HG03103 (cell line): Measurements from ENCODE around the gene LMNA.
A peak's percentile ranks its signal among the peaks of the same experiment; 100 is the strongest.
"Not testable (repeated sequence)": the region's sequence is repeated elsewhere in the genome, so short reads cannot be mapped to it uniquely, and the experiment has no call there.

Experiments
- ATAC-seq: cut with Tn5 transposase; IDR thresholded peaks from one replicate; pipeline ENCODE4 v1.9.1; 2021; ENCODE audit warnings: low read depth; ENCODE audit not compliant: unreplicated experiment

Gene LMNA

GRCh38 chr1:156114101-156114918 is at the start of gene LMNA:
Gene LMNA, plus strand, starts transcription at chr1:156114711. Its CDS starts 208 bp downstream, at chr1:156114919.
- no peak for ATAC-seq

DNA sequence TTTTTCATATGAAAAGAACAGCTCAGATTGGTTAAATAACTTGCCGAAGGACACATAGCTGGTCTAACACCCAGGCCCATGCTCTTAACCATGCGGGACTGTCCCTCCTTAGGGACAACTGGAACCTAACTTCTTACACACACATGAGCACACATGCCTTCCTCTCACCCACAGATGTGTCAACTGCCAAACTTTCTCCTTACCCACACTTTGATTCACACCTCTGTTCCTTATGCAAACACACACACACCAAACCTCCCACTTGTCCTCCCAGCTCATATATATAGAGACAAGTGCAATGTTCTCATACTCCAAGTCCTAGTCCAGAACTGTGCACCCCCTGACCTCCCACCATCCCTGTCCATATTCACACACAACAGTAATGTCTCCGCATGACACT is 49.3 kb upstream of the LMNA start:
- ATAC-seq: no peak

GRCh38 chr1:156065871-156066270 is 48.6 kb upstream of the LMNA start:
- no peak for ATAC-seq

- ATAC-seq: no peak
Observed at GRCh38 chr1:156067262-156067661, 47.2 kb upstream of the LMNA start.

DNA sequence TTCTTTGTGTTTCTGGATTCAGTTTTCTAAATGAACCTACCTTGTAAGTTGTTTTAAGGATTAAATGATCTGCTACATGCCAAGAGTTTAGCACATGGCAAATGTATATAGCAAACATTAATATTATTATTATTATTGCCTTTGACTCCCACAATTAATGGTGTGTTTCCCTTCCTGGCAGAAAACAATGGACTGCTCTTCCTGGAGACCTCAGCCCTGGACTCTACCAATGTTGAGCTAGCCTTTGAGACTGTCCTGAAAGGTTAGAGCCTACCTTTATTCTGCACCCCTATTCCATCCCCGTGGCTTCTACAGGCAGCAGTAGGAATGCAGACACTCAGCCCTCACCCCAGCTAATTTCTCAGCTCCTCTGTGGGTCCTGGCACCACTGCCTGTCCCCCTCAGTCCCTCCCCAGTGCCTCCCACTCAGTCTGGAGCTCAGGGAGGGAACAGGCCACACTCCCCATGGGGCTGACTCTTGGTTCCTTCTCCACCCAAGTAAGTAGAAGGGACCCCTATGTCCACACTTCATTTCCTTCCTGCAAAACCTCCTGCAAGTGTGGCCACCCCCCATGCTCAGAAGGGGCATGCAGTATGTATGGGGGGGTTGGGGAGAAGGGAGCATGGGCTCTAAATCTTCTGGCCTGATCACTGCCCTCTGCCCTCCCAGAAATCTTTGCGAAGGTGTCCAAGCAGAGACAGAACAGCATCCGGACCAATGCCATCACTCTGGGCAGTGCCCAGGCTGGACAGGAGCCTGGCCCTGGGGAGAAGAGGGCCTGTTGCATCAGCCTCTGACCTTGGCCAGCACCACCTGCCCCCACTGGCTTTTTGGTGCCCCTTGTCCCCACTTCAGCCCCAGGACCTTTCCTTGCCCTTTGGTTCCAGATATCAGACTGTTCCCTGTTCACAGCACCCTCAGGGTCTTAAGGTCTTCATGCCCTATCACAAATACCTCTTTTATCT is 44.7 kb upstream of the LMNA start:
- ATAC-seq: no peak

DNA sequence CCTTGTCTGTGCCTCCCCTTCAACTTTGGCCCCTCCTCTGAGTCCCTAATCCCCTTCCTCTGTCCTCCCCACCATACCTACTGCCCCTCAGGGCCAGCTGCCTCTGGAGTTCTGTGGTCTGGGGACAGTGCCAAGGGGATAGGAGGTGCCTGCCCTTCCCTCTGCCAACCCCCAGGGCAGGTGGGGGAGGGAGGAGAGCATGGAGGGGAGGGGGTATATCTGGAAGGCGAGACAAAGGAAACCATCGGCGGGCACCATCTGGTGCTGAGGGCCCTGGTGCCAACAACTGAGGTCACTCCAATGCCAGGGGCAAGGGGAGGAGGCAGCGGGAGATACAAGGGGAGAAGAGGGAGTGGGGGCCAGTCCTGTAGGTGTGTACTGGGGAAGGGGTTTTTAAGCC is 44.0 kb upstream of the LMNA start:
- no peak for ATAC-seq

GRCh38 chr1:156071332-156071816 is 43.1 kb upstream of the LMNA start:
- ATAC-seq: not testable (repeated sequence)

GRCh38 chr1:156072251-156072650 is 42.3 kb upstream of the LMNA start:
- ATAC-seq: no peak

DNA sequence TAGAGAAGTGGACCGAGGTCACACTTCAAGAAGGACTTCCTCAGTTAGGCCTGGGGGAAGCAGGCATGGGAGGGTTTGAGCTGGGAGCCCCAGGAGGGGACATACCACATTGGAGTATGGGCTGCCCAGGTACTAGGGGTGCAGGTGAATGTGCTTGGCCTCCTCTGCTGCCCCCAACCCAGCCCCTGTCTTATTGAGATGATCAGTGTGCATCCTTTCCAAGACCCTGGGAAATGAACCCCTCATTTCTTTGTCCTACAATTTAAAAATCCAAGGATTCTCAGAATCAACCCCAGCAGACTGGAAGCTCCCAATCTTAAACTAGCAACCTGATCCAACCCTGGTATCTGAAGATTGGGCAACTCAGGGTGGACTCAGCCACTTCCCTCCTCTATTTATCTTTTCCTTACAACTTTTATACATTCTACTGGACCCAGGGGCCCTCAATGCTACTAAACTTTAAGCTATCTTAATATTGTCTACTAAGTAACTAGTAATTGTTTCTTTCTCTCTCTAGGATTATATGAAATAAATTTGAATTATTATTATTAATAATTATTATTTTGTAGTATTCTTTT is 41.3 kb upstream of the LMNA start:
- ATAC-seq: no peak

DNA sequence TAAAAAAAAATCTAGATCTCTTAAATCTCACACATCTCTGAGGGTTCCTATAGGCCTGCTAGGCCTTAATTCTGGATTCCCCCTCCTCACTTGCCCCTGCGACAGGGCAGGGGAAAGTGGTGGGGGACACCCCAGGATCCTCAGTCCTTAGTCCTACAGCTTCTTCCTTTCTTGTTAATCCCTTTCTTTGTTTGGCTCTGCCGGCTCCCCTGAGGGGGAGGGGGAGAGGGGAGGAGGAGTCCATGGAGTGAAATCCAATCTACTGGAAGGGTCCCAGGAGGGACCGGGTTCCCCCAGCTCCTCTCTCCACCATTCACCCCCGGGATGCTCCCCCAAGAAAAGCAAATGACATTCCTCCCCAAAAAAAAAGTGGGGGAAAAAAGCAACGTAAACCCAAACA is 40.8 kb upstream of the LMNA start:
- no peak for ATAC-seq

- no peak for ATAC-seq
Observed at GRCh38 chr1:156074661-156075060, 39.9 kb upstream of the LMNA start.

DNA sequence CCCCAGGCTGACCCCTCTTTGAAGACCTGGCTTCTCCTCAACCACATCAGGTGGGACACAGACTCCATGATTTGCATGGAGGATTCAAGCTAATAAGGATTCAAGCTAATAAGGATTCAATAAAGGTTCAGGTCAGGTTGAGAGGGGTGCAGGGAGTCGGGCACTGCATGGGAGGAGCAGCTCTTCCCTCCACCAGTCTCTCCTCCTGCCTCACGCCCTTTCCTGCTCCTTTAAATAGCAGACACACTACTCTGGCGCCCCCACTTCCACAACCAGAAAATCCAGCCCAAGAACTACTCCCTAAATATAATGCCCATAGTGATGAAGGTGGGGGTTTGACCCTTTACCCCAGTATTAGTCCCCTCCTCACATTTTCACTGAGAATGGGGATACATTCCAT is 39.3 kb upstream of the LMNA start:
- ATAC-seq: no peak

- no peak for ATAC-seq
Observed at GRCh38 chr1:156075775-156076204, 38.7 kb upstream of the LMNA start.

- peak; percentile 66 for ATAC-seq
Observed at GRCh38 chr1:156076609-156077429, 37.7 kb upstream of the LMNA start.

GRCh38 chr1:156077430-156077760 is 37.1 kb upstream of the LMNA start:
- no peak for ATAC-seq

GRCh38 chr1:156078728-156079127 is 35.8 kb upstream of the LMNA start:
- ATAC-seq: no peak

DNA sequence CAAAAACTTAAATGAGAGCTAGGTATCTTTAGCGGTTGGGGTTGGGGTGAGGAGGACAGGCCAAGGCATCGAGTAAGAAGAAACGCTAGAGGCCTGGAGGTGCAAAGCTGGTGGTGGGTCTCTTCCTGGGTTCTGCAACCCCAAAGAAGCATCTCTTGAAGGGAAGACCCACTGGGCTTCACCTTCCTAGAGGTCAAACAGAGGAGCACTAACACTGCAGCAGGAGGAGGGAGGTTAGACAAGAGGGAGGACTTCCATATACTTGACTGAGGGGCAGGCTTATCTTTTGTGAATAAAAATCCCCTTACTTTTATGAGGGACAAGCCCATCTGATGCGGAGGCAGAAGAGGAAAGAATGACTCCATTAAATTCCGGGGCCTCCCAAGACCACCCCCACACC is 34.7 kb upstream of the LMNA start:
- ATAC-seq: no peak

DNA sequence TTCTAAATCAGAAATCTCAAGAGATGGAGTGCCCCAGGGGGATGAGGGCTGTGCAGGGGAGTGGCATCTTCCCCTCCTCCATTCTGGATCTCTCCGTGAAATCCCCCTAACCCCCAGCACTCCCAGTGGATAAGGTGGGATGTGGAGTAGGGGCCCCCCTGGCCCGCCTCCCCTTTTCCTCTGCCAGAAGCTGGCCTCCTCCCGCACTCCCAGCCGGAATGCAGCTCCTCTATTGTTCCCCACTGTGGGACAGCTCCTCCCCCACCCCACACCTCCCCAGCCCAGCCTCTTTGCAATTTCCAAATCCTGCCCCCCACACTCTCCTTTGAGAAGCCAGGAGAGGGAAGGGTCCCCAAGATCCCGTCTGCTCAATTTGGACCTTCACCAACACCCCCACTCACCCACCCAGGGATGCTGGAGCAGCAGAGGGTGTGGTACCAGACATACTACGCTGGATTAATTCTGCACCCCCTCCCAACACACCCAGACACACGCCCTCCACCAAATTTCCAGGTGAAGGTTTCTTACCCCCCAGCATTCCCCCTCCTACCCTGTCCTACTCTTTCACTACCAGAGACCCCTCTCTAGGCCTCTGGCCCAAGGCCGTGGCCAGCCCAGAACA is 34.2 kb upstream of the LMNA start:
- ATAC-seq: no peak

- ATAC-seq: no peak
Observed at GRCh38 chr1:156080863-156081179, 33.7 kb upstream of the LMNA start.
